ENCODE data around the gene GPATCH8. TPM values are rescaled to one million over a fixed set of nuclear protein-coding genes. Genes with fewer than 3 reads are reported as not detected.

GPATCH8 gene
- polyA plus RNA-seq, 1 of the 3 experiments (the other 2 are of a cell fraction): 12.7 TPM

DNA sequence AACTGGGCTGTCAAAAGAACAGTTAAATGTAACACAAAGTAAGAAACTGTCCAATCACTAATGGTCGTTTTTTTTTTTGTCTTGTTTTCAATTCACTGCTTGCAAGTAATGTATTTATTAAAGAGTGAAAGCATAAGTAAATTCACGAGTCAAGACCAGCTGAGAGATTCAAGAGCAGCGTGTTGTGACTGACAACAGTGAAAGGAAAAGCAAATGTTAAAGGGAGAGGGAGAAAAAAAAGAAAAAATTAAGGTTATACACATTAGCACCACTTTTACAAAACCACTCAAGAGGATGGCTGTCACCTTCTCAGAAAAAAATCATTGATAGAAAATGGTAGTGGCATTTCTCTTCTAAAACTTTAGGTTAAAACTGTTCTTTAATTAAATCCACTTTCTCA is 36.1 kb downstream of the GPATCH8 start (continued):
- no peak for TF ChIP-seq TEAD4 (IDR thresholded peaks at IDR 0.05; ENCODE audit: borderline replicate concordance, insufficient read depth)
- TF ChIP-seq JUND (IDR thresholded peaks at IDR 0.05): no peak
- no peak for TF ChIP-seq TAF1 (IDR thresholded peaks at IDR 0.05; ENCODE audit: borderline replicate concordance, low read depth, low read length)
- TF ChIP-seq GATA2 (CRISPR knock-in tag; IDR thresholded peaks at IDR 0.05): no peak
- TF ChIP-seq ELF1 (IDR thresholded peaks at IDR 0.05): no peak
- TF ChIP-seq, protein P1, sequence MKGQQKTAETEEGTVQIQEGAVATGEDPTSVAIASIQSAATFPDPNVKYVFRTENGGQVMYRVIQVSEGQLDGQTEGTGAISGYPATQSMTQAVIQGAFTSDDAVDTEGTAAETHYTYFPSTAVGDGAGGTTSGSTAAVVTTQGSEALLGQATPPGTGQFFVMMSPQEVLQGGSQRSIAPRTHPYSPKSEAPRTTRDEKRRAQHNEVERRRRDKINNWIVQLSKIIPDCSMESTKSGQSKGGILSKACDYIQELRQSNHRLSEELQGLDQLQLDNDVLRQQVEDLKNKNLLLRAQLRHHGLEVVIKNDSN (IDR thresholded peaks at IDR 0.05; ENCODE audit: borderline replicate concordance, low read depth): no peak
- TF ChIP-seq, protein P2, sequence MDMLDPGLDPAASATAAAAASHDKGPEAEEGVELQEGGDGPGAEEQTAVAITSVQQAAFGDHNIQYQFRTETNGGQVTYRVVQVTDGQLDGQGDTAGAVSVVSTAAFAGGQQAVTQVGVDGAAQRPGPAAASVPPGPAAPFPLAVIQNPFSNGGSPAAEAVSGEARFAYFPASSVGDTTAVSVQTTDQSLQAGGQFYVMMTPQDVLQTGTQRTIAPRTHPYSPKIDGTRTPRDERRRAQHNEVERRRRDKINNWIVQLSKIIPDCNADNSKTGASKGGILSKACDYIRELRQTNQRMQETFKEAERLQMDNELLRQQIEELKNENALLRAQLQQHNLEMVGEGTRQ (IDR thresholded peaks at IDR 0.05; ENCODE audit: borderline replicate concordance, low read depth, low read length): no peak
- TF ChIP-seq, protein P3, sequence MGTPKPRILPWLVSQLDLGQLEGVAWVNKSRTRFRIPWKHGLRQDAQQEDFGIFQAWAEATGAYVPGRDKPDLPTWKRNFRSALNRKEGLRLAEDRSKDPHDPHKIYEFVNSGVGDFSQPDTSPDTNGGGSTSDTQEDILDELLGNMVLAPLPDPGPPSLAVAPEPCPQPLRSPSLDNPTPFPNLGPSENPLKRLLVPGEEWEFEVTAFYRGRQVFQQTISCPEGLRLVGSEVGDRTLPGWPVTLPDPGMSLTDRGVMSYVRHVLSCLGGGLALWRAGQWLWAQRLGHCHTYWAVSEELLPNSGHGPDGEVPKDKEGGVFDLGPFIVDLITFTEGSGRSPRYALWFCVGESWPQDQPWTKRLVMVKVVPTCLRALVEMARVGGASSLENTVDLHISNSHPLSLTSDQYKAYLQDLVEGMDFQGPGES (IDR thresholded peaks at IDR 0.05; ENCODE audit: low read depth, low read length): no peak
- TF ChIP-seq POLR2AphosphoS5 (IDR thresholded peaks at IDR 0.05; ENCODE audit: low read depth, low read length): no peak

DNA sequence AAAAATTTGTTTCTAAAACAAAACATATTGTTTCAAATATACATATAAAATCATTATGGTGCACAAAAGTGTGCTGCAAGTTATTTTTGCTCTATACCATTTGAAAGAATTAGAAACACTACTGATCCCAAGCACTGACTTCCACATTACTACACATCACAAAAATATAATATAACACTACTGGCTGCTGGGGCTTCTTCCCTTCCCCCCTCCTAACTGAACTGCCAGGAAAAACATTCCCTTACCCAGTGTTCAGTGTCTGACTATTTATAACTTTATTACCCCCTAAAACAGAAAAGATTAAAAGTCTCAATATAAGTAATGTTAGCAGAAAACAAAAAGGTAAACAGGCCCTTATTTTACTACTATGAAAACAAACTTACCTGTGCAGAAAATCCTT is 36.9 kb downstream of the GPATCH8 start:
- Histone ChIP-seq H3K9ac (no peak overlapping the region), H3K4me1 (ENCODE audit: control insufficient read depth in 1 of 2, insufficient read depth in 2 of 2, low read depth in 1 of 2, low read length in 1 of 2) (peaks cover 0 to 15% of the 10 kb centered on the region in 2 experiments; a peak in 3 of 4 replicates), H3K79me2 (ENCODE audit: insufficient read depth) (peaks cover 96% of the 10 kb centered on the region), H3K9me3 (no peaks in the 10 kb centered on the region), H3F3A (replicated peaks; ENCODE audit: insufficient read depth) (peaks cover 14% of the 10 kb centered on the region), H2AFZ (ENCODE audit: low read depth) (no peak overlapping the region), H3K9me2 (no peaks in the 10 kb centered on the region), H3K27ac (ENCODE audit: low read depth in 2 of 2, low read length in 1 of 2) (no peak overlapping the region), H4K20me1 (ENCODE audit: insufficient read depth) (peaks cover 46% of the 10 kb centered on the region), H3K4me2 (no peak overlapping the region), H3K4me3 (ENCODE audit: low read depth in 2 of 2, low read length in 1 of 2) (no peak overlapping the region), H3K27me3 (ENCODE audit: insufficient read depth) (no peaks in the 10 kb centered on the region), H3K36me3 (replicated peaks in 1 of 2; ENCODE audit: control insufficient read depth in 1 of 2, insufficient read depth in 2 of 2, low read length in 1 of 2) (peaks cover 12 to 33% of the 10 kb centered on the region in 2 experiments)
- TF ChIP-seq FOXM1 (IDR thresholded peaks at IDR 0.05; ENCODE audit: low read depth) (no peak), RFX5 (IDR thresholded peaks at IDR 0.05; ENCODE audit: low read length) (no peak), TCF12 (IDR thresholded peaks at IDR 0.05) (no peak), NFIC (IDR thresholded peaks at IDR 0.05; ENCODE audit: borderline replicate concordance) (no peak), JUND (IDR thresholded peaks at IDR 0.05) (no peak), TEAD4 (IDR thresholded peaks at IDR 0.05; ENCODE audit: borderline replicate concordance, insufficient read depth) (no peak)
- TF ChIP-seq, protein P2 (IDR thresholded peaks at IDR 0.05; ENCODE audit: borderline replicate concordance, low read depth, low read length): no peak
- TF ChIP-seq, protein P4, sequence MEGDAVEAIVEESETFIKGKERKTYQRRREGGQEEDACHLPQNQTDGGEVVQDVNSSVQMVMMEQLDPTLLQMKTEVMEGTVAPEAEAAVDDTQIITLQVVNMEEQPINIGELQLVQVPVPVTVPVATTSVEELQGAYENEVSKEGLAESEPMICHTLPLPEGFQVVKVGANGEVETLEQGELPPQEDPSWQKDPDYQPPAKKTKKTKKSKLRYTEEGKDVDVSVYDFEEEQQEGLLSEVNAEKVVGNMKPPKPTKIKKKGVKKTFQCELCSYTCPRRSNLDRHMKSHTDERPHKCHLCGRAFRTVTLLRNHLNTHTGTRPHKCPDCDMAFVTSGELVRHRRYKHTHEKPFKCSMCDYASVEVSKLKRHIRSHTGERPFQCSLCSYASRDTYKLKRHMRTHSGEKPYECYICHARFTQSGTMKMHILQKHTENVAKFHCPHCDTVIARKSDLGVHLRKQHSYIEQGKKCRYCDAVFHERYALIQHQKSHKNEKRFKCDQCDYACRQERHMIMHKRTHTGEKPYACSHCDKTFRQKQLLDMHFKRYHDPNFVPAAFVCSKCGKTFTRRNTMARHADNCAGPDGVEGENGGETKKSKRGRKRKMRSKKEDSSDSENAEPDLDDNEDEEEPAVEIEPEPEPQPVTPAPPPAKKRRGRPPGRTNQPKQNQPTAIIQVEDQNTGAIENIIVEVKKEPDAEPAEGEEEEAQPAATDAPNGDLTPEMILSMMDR (IDR thresholded peaks at IDR 0.05): no peak
- TF ChIP-seq, protein P5, sequence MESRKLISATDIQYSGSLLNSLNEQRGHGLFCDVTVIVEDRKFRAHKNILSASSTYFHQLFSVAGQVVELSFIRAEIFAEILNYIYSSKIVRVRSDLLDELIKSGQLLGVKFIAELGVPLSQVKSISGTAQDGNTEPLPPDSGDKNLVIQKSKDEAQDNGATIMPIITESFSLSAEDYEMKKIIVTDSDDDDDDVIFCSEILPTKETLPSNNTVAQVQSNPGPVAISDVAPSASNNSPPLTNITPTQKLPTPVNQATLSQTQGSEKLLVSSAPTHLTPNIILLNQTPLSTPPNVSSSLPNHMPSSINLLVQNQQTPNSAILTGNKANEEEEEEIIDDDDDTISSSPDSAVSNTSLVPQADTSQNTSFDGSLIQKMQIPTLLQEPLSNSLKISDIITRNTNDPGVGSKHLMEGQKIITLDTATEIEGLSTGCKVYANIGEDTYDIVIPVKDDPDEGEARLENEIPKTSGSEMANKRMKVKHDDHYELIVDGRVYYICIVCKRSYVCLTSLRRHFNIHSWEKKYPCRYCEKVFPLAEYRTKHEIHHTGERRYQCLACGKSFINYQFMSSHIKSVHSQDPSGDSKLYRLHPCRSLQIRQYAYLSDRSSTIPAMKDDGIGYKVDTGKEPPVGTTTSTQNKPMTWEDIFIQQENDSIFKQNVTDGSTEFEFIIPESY (IDR thresholded peaks at IDR 0.05; ENCODE audit: borderline replicate concordance, low read depth): no peak
- TF ChIP-seq, protein P6, sequence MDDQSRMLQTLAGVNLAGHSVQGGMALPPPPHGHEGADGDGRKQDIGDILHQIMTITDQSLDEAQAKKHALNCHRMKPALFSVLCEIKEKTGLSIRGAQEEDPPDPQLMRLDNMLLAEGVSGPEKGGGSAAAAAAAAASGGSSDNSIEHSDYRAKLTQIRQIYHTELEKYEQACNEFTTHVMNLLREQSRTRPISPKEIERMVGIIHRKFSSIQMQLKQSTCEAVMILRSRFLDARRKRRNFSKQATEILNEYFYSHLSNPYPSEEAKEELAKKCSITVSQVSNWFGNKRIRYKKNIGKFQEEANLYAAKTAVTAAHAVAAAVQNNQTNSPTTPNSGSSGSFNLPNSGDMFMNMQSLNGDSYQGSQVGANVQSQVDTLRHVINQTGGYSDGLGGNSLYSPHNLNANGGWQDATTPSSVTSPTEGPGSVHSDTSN (IDR thresholded peaks at IDR 0.05): no peak
- CTCF ChIA-PET: no interaction called here
- no peak for DNase-seq
- POLR2A ChIA-PET: no interaction called here
